C4-2B (cell line): ENCODE results near the gene PDLIM7.

ENCODE experiments used
- H3K27ac ChIP-seq: fragments of 450-650 bp; 2 replicates; pipeline ENCODE4 v1.5.1; 2017
- ZFX ChIP-seq: fragments of 450-650 bp; IDR thresholded peaks from 2 replicates; pipeline ENCODE4 v1.6.1; 2017
- TF ChIP-seq, protein P1 (sequence below): fragments of 450-650 bp; conservative IDR thresholded peaks from 2 replicates; pipeline ENCODE4 v1.5.1; 2017; ENCODE audit warnings: mild to moderate bottlenecking

The PDLIM7 gene, protein sequence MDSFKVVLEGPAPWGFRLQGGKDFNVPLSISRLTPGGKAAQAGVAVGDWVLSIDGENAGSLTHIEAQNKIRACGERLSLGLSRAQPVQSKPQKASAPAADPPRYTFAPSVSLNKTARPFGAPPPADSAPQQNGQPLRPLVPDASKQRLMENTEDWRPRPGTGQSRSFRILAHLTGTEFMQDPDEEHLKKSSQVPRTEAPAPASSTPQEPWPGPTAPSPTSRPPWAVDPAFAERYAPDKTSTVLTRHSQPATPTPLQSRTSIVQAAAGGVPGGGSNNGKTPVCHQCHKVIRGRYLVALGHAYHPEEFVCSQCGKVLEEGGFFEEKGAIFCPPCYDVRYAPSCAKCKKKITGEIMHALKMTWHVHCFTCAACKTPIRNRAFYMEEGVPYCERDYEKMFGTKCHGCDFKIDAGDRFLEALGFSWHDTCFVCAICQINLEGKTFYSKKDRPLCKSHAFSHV

DNA sequence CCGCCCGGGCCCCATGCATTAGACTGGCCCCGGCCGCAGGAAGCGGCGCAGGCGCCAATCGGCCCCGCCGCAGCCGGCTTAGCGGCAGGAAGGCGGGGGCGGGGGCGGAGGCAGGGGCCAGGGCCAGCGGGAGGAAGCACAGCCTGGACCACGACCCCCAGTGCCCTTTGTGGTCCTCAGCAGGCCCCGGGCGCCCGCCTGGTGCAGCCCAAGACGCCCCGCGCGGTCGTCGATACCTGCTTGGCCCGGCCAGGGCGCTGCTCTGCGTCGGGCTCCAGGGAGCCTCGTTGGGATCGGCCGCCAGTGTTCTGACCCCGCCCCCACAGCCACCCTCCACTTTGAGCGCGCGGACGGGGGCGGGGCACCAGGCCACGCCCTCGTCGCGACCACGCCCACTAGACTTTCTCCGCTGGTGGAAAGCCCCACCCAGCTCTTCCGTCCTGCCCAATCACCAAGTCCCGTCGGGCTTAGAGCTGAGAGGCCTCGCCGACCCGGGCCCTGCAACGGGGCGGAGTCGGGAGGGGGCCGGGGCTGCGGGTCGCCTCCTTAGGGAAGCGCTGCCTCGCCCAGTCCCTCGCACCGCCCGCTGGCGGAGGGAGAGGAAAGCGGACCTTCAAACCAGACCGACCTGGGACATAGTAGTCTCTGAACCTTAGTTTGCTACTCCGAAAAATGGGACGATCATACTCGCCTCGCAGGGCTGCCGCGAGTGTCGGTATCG is at the start of gene PDLIM7:
Gene PDLIM7 (minus strand): TSS at position 313 of the 721 bp plus-strand sequence. CDS start 1,092 bp downstream, outside the sequence.
- TF ChIP-seq, protein P1, sequence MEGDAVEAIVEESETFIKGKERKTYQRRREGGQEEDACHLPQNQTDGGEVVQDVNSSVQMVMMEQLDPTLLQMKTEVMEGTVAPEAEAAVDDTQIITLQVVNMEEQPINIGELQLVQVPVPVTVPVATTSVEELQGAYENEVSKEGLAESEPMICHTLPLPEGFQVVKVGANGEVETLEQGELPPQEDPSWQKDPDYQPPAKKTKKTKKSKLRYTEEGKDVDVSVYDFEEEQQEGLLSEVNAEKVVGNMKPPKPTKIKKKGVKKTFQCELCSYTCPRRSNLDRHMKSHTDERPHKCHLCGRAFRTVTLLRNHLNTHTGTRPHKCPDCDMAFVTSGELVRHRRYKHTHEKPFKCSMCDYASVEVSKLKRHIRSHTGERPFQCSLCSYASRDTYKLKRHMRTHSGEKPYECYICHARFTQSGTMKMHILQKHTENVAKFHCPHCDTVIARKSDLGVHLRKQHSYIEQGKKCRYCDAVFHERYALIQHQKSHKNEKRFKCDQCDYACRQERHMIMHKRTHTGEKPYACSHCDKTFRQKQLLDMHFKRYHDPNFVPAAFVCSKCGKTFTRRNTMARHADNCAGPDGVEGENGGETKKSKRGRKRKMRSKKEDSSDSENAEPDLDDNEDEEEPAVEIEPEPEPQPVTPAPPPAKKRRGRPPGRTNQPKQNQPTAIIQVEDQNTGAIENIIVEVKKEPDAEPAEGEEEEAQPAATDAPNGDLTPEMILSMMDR = peak; percentile 42
- TF ChIP-seq ZFX = no peak
- peak within 1 kb of the TSS; percentile 76 for H3K27ac ChIP-seq

GRCh38 chr5:177546258-177546741 is 48.9 kb upstream of the PDLIM7 start:
- no peak overlapping the region for H3K27ac ChIP-seq
- TF ChIP-seq ZFX = no peak
- TF ChIP-seq, protein P1 = no peak

DNA sequence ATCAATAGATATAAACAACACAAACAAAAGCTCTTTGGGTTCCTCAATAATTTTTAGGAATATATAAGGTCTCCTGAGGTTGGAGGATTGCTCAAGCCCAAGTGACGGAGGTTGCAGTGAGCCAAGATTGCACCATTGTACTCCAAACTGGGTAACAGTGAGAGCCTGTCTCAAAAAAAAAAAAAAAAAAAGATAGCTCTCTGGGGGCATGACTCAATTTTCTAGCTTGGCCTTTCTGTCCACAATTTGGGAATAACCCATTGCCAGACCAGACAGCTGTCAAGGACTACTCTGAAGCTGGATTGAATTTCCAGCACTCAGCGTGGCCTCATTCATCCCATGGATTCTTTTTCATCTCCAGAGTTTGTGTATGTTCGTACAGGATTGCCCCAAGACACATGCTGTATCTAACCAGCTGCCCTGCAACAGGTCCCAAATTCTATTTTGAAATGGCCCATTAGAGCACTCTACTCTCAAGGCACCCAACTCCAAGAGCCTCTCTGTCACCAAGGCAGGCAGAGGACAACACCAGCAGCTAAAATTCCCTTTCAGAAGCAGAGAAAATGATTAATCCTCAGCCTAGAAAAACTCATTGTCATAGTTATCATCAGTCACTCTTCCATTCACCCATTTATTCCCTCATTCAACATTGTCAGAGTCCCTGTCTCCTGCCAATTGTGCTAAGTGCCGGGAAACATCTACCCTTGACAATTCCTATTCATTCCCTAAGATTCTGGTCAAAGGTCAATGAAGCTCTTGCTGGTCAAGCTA is 48.3 kb upstream of the PDLIM7 start:
- H3K27ac ChIP-seq = no peak overlapping the region
- TF ChIP-seq, protein P1 = no peak
- TF ChIP-seq ZFX = no peak

- TF ChIP-seq ZFX = no peak
- TF ChIP-seq, protein P1 = no peak
- no peak overlapping the region for H3K27ac ChIP-seq
Observed at GRCh38 chr5:177542816-177543465, 45.5 kb upstream of the PDLIM7 start.

DNA sequence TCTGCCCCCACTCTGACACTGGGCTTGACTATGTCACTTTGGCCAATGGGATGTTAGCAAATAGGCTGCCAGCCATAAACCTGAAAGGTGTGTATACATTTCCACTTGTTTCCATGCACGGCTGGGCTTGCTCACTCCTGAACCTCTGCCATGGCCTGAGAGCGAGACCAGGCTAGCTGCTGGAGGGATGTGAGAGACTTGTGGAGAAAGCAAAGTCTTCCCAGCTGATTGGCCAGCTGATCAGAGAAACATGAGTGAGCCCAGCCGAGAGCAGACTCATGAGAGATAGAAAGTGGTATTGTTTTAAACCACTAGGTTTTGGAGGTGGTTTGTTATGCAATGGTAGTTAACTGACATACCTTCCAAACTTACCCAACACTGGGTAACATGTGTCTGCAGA is 43.0 kb upstream of the PDLIM7 start:
- TF ChIP-seq ZFX = no peak
- TF ChIP-seq, protein P1 = no peak
- no peak overlapping the region for H3K27ac ChIP-seq

GRCh38 chr5:177539411-177539810 is 42.0 kb upstream of the PDLIM7 start:
- H3K27ac ChIP-seq = no peak overlapping the region
- no peak for TF ChIP-seq ZFX
- TF ChIP-seq, protein P1 = no peak
